GM12873 (cell line): ENCODE measurements around the gene NME2.

Source experiments
- TF ChIP-seq, protein P1 (sequence below): IDR thresholded peaks from 2 replicates; pipeline ENCODE4 v1.5.1; 2012; ENCODE audit warnings: low read depth, mild to moderate bottlenecking, moderate library complexity, low read length, control low read depth; ENCODE audit not compliant: insufficient read depth; ENCODE audit errors: missing control alignments

The NME2 gene

GRCh38 chr17:51166198-51166986, at the start of gene NME2:
NME2 (plus strand) TSS chr17:51166411; CDS start chr17:51166831, 420 bp downstream.
- TF ChIP-seq, protein P1, sequence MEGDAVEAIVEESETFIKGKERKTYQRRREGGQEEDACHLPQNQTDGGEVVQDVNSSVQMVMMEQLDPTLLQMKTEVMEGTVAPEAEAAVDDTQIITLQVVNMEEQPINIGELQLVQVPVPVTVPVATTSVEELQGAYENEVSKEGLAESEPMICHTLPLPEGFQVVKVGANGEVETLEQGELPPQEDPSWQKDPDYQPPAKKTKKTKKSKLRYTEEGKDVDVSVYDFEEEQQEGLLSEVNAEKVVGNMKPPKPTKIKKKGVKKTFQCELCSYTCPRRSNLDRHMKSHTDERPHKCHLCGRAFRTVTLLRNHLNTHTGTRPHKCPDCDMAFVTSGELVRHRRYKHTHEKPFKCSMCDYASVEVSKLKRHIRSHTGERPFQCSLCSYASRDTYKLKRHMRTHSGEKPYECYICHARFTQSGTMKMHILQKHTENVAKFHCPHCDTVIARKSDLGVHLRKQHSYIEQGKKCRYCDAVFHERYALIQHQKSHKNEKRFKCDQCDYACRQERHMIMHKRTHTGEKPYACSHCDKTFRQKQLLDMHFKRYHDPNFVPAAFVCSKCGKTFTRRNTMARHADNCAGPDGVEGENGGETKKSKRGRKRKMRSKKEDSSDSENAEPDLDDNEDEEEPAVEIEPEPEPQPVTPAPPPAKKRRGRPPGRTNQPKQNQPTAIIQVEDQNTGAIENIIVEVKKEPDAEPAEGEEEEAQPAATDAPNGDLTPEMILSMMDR = no peak

- TF ChIP-seq, protein P1 = no peak
Observed at GRCh38 chr17:51118330-51119195, 47.6 kb upstream of the NME2 start.

- TF ChIP-seq, protein P1 = peak; percentile 7
Observed at GRCh38 chr17:51119415-51120356, 46.5 kb upstream of the NME2 start.

DNA sequence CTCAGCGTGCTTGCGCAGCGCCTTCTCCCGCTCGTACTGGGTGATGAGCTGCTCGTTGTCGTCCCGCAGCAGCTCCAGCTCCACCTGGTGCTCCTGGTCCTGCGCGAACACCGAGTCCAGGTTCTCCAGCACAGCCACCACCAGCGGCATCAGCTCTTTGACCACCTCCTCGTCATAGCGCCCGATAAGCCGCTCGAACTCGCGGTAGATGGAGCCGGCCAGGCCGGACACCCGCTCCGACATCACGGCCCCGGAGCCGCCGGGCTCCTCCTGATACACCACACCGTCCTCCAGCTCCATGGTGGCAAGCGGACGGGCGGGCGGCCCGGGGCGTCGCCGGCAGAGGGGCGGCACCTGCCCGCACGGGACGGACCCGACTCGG, 45.9 kb upstream of the NME2 start:
- TF ChIP-seq, protein P1 = no peak

DNA sequence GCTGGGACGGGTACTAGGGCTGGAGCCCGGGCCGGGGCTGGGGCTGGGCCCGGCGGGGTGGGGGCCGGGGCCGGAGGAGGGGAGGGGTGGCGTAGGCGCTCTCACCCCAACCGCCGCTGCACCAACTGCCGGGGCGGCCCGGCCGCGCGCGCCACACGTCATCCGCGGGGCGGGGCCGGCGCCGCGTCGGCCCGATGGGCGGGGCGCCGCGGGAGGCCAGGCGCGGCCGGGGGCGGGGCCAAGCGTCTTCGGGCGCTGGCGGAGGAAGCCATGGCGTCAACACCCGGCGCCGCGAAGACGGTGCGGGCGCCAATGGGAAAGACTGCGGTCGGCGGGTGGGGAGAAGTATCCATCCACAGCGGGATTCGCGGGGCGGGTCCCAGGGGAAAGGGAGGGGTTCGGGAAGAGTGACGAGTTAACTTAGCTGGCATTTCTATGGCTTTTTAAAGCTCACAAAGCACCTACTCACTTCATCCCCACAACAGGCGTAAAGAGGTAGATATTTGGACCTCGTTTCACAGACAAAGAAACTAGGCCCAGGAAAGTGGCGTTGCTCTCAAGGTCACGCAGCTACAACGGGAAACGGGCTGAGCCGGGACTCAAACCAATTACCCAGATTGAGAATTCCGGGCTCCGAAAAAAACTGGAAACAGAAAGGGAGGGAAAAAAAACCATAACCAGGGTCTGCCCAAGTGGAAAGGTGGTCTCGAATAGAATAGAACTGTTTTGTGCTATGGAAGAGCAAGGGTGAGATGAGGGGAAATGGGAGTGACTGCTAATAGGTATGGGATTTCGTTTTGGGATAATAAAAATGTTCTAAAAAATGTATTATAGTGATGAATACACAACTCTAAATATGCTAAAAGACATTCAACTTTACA, 45.2 kb upstream of the NME2 start, which contains the start of gene SPAG9:
Gene SPAG9, minus strand, starts transcription at position 130 of the 881 bp plus-strand sequence. CDS start 212 bp downstream, outside the sequence.
- TF ChIP-seq, protein P1 = no peak
